HG03095 (cell line): Measurements from ENCODE around the gene NPEPPS.

Source experiments
- ATAC-seq: cut with Tn5 transposase; IDR thresholded peaks from one replicate; pipeline ENCODE4 v1.9.1; 2021; ENCODE audit warnings: moderate library complexity; ENCODE audit not compliant: unreplicated experiment

NPEPPS gene

GRCh38 chr17:47663912-47664623, 133.2 kb downstream of the NPEPPS start:
- ATAC-seq = no peak

- no peak for ATAC-seq
These were observed 133.7 kb downstream of the NPEPPS start for GRCh38 chr17:47664624-47664941.

- ATAC-seq = no peak
These were observed 134.7 kb downstream of the NPEPPS start for GRCh38 chr17:47665655-47666054.

- ATAC-seq = no peak
These were observed 138.2 kb downstream of the NPEPPS start for GRCh38 chr17:47669081-47669480.

GRCh38 chr17:47670064-47670463, 139.2 kb downstream of the NPEPPS start:
- no peak for ATAC-seq
